Mesenchymal stem cell (in vitro differentiated cells and primary cell): ENCODE data around the gene LAMC1.
"Not testable (repeated sequence)": the region's sequence is repeated elsewhere in the genome, so short reads cannot be mapped to it uniquely, and the experiment has no call there.

ENCODE experiments used
- DNase-seq: peaks from one replicate; pipeline ENCODE4 v3.0.0-alpha.2; 2013
- H2AFZ ChIP-seq: one replicate; pipeline ENCODE4 v1.6.1; 2013; ENCODE audit warnings: low read depth, mild to moderate bottlenecking, control low read depth, inconsistent platforms, low read length, moderate library complexity
- H2AK5ac ChIP-seq: 2 replicates; pipeline ENCODE4 v1.6.1; 2013; ENCODE audit warnings: low read length, moderate library complexity, mild to moderate bottlenecking, inconsistent platforms; ENCODE audit not compliant: severe bottlenecking
- H2BK120ac ChIP-seq: one replicate; pipeline ENCODE4 v1.6.1; 2013; ENCODE audit warnings: low read depth, mild to moderate bottlenecking, inconsistent platforms, low read length, moderate library complexity
- H2BK12ac ChIP-seq, 2 experiments: one replicate each; pipeline ENCODE4 v1.6.1; 2013; ENCODE audit warnings: inconsistent platforms in 2 of 2, low read length in 2 of 2, mild to moderate bottlenecking in 2 of 2, moderate library complexity in 2 of 2, control low read depth in 1 of 2
- H2BK15ac ChIP-seq: one replicate; pipeline ENCODE4 v1.6.1; 2013; ENCODE audit warnings: mild to moderate bottlenecking, low read depth, inconsistent platforms; ENCODE audit not compliant: poor library complexity, severe bottlenecking
- H2BK5ac ChIP-seq: 2 replicates; pipeline ENCODE4 v1.6.1; 2013; ENCODE audit warnings: low read depth, mild to moderate bottlenecking, low read length, control low read depth, inconsistent platforms; ENCODE audit not compliant: poor library complexity, severe bottlenecking
- H3K14ac ChIP-seq, 2 experiments: one replicate each; pipeline ENCODE4 v1.6.1; 2013; ENCODE audit warnings: inconsistent platforms in 2 of 2, low read length in 2 of 2, control low read depth in 1 of 2, mild to moderate bottlenecking in 1 of 2, moderate library complexity in 1 of 2
- H3K18ac ChIP-seq, 2 experiments: one replicate each; pipeline ENCODE4 v1.6.1; 2013; ENCODE audit warnings: inconsistent platforms in 2 of 2, low read length in 2 of 2, control low read depth in 1 of 2, low read depth in 1 of 2, mild to moderate bottlenecking in 1 of 2
- H3K23ac ChIP-seq, 2 experiments: one replicate each; pipeline ENCODE4 v1.6.1; 2013; ENCODE audit warnings: inconsistent platforms in 2 of 2, low read length in 2 of 2, mild to moderate bottlenecking in 2 of 2, moderate library complexity in 2 of 2, control low read depth in 1 of 2
- H3K27ac ChIP-seq: 2 replicates; pipeline ENCODE4 v1.5.1; 2013; ENCODE audit warnings: mild to moderate bottlenecking, moderate library complexity, low read length, control low read depth, inconsistent platforms; ENCODE audit not compliant: poor library complexity, severe bottlenecking
- H3K27me3 ChIP-seq, 2 experiments: 2 replicates each; pipeline versions ENCODE4 v1.6.1 to v1.7.0; 2013; ENCODE audit warnings: low read length in 2 of 2, mild to moderate bottlenecking in 2 of 2, moderate library complexity in 2 of 2, control low read depth in 1 of 2, inconsistent platforms in 1 of 2; ENCODE audit not compliant: control insufficient read depth in 1 of 2, insufficient read depth in 1 of 2
- H3K36me3 ChIP-seq, 2 experiments: 2 replicates each; pipeline versions ENCODE4 v1.6.1 to v1.7.0; 2013; ENCODE audit warnings: low read length in 2 of 2, control low read depth in 1 of 2, inconsistent platforms in 1 of 2, low read depth in 1 of 2, mild to moderate bottlenecking in 1 of 2; ENCODE audit not compliant: insufficient read depth in 2 of 2, control insufficient read depth in 1 of 2
- H3K4ac ChIP-seq, 2 experiments: one replicate each; pipeline ENCODE4 v1.6.1; 2013; ENCODE audit warnings: inconsistent platforms in 2 of 2, low read length in 2 of 2, mild to moderate bottlenecking in 2 of 2, moderate library complexity in 2 of 2, control low read depth in 1 of 2, low read depth in 1 of 2
- H3K4me1 ChIP-seq: 2 replicates; pipeline ENCODE4 v1.6.1; 2013; ENCODE audit warnings: low read depth, low read length, control low read depth; ENCODE audit not compliant: control insufficient read depth, insufficient read depth
- H3K4me2 ChIP-seq: 2 replicates; pipeline ENCODE4 v1.6.1; 2013; ENCODE audit warnings: low read length, mild to moderate bottlenecking, inconsistent platforms; ENCODE audit not compliant: poor library complexity, severe bottlenecking
- H3K4me3 ChIP-seq, 2 experiments: 2 replicates each; pipeline versions ENCODE4 v1.5.1 to v1.7.0; 2013; ENCODE audit warnings: low read length in 2 of 2, mild to moderate bottlenecking in 2 of 2, control low read depth in 1 of 2, low read depth in 1 of 2; ENCODE audit not compliant: insufficient read depth in 1 of 2
- H3K79me1 ChIP-seq: replicated peaks from 2 replicates; pipeline ENCODE4 v1.6.1; 2013; ENCODE audit warnings: mild to moderate bottlenecking, control low read depth, low read length, inconsistent platforms; ENCODE audit not compliant: poor library complexity, severe bottlenecking
- H3K9ac ChIP-seq: 2 replicates; pipeline ENCODE4 v1.7.0; 2013; ENCODE audit warnings: mild to moderate bottlenecking, low read length, moderate library complexity
- H3K9me3 ChIP-seq: 2 replicates; pipeline ENCODE4 v1.7.0; 2013; ENCODE audit warnings: mild to moderate bottlenecking, low read length; ENCODE audit not compliant: control insufficient read depth
- H4K8ac ChIP-seq: one replicate; pipeline ENCODE4 v1.6.1; 2013; ENCODE audit warnings: inconsistent platforms, mild to moderate bottlenecking, low read length, moderate library complexity
- H4K91ac ChIP-seq: one replicate; pipeline ENCODE4 v1.6.1; 2013; ENCODE audit warnings: mild to moderate bottlenecking, low read length, inconsistent platforms
- WGBS: methylation state at CpG from one replicate; pipeline ENCODE4 v1.1.7; 2013; ENCODE audit warnings: mixed read lengths; 5-methylcytosine and 5-hydroxymethylcytosine counted together

The LAMC1 gene

DNA sequence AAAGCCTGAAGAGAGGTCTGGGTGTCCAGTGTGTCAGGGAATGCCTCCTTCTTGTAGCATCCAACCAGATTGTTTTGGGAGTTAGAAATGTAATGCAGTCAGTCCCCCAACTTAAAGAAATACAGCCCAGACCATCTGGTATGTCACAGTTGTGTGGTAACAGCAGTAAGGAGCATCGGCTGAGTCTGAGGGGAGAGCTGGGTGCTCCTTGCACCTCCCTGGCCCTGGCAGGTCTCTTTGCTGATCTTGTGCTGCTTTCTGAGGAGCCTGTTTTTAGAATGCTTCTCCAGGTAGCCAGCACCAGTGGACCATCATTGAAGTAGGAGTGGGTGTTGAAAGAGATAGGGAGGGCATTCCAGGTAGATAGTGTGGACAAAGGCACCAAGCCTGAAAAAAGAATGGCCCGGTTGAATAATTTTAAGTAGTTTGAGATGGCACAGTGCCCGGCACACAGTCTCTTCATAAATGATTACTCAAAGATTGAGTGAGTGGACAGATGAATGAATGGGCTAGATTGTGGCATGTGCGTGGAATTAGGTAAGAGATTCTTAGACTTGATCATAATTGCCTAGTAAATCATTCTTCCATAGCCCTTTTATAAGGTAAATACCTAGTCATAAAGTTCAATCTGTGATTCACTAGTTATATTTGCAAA is 46.5 kb downstream of the LAMC1 start:
- H4K91ac ChIP-seq, result no peak overlapping the region
- no peak overlapping the region for H2AFZ ChIP-seq
- WGBS, result 77% methylated on average over 3 of the region's 4 CpGs
- no peak overlapping the region for H3K4ac ChIP-seq
- no peak overlapping the region for H3K4me2 ChIP-seq
- H3K9ac ChIP-seq, result peak overlapping the region; percentile 1
- peak overlapping the region; percentile 49 for H4K8ac ChIP-seq
- H3K18ac ChIP-seq, result no peak overlapping the region
- H3K27me3 ChIP-seq, result no peaks in the 10 kb centered on the region
- peak overlapping the region in 1 of 2 experiments; percentile 63 for H2BK12ac ChIP-seq
- peak overlapping the region; percentile 63 for H2BK15ac ChIP-seq
- H3K4me3 ChIP-seq, result peak overlapping the region in 1 of 2 experiments; percentile 5
- peak overlapping the region; percentile 81 for H2AK5ac ChIP-seq
- H3K23ac ChIP-seq, result no peak overlapping the region
- H2BK5ac ChIP-seq, result peak overlapping the region; percentile 22
- no peak overlapping the region for H3K14ac ChIP-seq
- no peak overlapping the region for H2BK120ac ChIP-seq
- DNase-seq, result no peak
- peaks cover 0 to 31% of the 10 kb centered on the region in 2 experiments for H3K36me3 ChIP-seq
- H3K4me1 ChIP-seq, result peaks cover 11% of the 10 kb centered on the region
- H3K79me1 ChIP-seq, result peaks cover 2% of the 10 kb centered on the region
- peak overlapping the region; percentile 75 for H3K27ac ChIP-seq
- H3K9me3 ChIP-seq, result no peaks in the 10 kb centered on the region

- Histone ChIP-seq H3K14ac (no peak overlapping the region), H2BK12ac (no peak overlapping the region), H2AK5ac (peak overlapping the region; percentile 12), H3K4ac (no peak overlapping the region), H3K4me1 (peaks cover 13% of the 10 kb centered on the region), H2AFZ (no peak overlapping the region), H3K18ac (peak overlapping the region in 1 of 2 experiments; percentile 46), H3K27me3 (no peaks in the 10 kb centered on the region), H4K8ac (no peak overlapping the region), H3K9me3 (no peaks in the 10 kb centered on the region), H2BK15ac (no peak overlapping the region), H3K9ac (peak overlapping the region; percentile 43), H4K91ac (no peak overlapping the region), H3K27ac (peak overlapping the region; percentile 66), H3K36me3 (peaks cover 0 to 26% of the 10 kb centered on the region in 2 experiments), H2BK120ac (peak overlapping the region; percentile 71), H3K4me2 (no peak overlapping the region), H2BK5ac (peak overlapping the region; percentile 60), H3K79me1 (peaks cover 2% of the 10 kb centered on the region), H3K23ac (no peak overlapping the region), H3K4me3 (peak overlapping the region in 1 of 2 experiments; percentile 5)
- WGBS, result 49% methylated on average over 2 of the region's 3 CpGs
- no peak for DNase-seq
These were observed 47.2 kb downstream of the LAMC1 start for GRCh38 chr1:183070234-183070922.

DNA sequence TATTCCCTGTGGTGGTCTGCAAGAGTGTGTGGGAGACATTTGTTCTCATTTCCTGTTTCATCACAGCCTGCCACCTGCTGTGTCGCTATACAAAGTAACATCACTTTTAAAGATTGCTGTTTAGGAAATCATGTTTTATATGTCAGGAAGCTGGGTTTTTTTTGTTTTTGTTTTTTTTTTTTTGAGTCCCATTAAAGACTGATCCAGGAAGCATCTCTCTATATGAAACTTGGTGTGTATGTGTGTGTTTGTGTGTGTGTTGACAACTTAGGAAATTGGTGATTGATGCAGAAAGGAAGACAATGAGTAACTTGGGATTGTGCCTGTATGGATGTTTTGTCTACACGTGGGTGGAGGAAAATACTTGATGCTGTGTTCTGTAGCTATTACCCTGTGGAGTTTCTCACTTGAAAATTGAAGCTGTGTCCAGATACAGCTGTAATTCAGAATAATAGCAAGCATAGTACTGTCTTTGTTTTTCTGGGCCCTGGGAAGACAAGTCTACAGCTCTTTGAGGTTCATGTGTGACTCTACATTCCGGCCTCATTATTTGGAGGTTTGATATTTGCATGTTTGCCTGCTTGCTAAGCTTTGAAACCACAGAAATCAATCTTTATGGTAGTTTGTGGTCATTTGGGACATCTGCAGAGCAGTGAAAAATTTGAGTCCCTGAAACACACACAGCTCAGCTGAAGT is 47.9 kb downstream of the LAMC1 start:
- H2AK5ac ChIP-seq, result peak overlapping the region; percentile 9
- DNase-seq, result peak; percentile 90
- no peak overlapping the region for H3K14ac ChIP-seq
- no peak overlapping the region for H2BK120ac ChIP-seq
- no peak overlapping the region for H2BK12ac ChIP-seq
- H3K9me3 ChIP-seq, result no peaks in the 10 kb centered on the region
- peaks cover 13% of the 10 kb centered on the region for H3K4me1 ChIP-seq
- H4K91ac ChIP-seq, result no peak overlapping the region
- H2BK5ac ChIP-seq, result no peak overlapping the region
- peaks cover 2% of the 10 kb centered on the region for H3K79me1 ChIP-seq
- H3K27ac ChIP-seq, result peak overlapping the region; percentile 61
- no peak overlapping the region for H3K4me2 ChIP-seq
- 0% methylated on average over 2 of the region's 3 CpGs for WGBS
- H4K8ac ChIP-seq, result no peak overlapping the region
- H3K4ac ChIP-seq, result no peak overlapping the region
- no peak overlapping the region for H2BK15ac ChIP-seq
- H2AFZ ChIP-seq, result no peak overlapping the region
- peak overlapping the region; percentile 43 for H3K9ac ChIP-seq
- peak overlapping the region in 1 of 2 experiments; percentile 6 for H3K4me3 ChIP-seq
- no peaks in the 10 kb centered on the region for H3K27me3 ChIP-seq
- no peak overlapping the region for H3K23ac ChIP-seq
- H3K18ac ChIP-seq, result no peak overlapping the region
- H3K36me3 ChIP-seq, result peaks cover 0 to 22% of the 10 kb centered on the region in 2 experiments

DNA sequence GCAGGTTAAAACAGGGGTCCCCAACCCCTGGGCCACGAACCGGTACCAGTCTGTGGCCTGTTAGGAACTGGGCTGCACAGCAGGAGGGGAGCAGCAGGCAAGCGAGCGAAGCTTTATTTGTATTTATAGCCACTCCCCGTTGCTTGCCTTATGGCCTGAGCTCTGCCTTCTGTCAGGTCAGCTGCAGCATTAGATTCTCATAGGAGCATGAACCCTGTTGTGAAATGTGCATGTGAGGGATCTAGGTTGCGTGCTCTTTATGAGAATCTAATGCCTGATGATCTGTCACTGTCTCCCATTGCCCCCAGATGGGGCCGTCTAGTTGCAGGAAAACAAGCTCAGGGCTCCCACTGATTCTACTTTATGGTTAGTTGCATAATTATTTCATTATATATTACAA is 49.4 kb downstream of the LAMC1 start:
- H3K4me2 ChIP-seq, H3K9ac ChIP-seq, H2BK120ac ChIP-seq, DNase-seq, H2BK5ac ChIP-seq, H3K27me3 ChIP-seq, H4K91ac ChIP-seq, H3K18ac ChIP-seq, H3K9me3 ChIP-seq, H3K23ac ChIP-seq, H4K8ac ChIP-seq, H2AFZ ChIP-seq, H3K4me3 ChIP-seq, H3K79me1 ChIP-seq: not testable (repeated sequence)
- peaks cover 0 to 30% of the 10 kb centered on the region in 2 experiments for H3K36me3 ChIP-seq
- H2AK5ac ChIP-seq, result peak overlapping the region; percentile 61
- peak overlapping the region in 1 of 2 experiments; percentile 25 for H2BK12ac ChIP-seq
- peak overlapping the region; percentile 54 for H2BK15ac ChIP-seq
- peak overlapping the region in 1 of 2 experiments; percentile 29 for H3K14ac ChIP-seq
- H3K4me1 ChIP-seq, result peaks cover 13% of the 10 kb centered on the region
- 91% methylated on average over 6 of the region's 7 CpGs for WGBS
- peak overlapping the region; percentile 63 for H3K27ac ChIP-seq
- H3K4ac ChIP-seq, result peak overlapping the region in 1 of 2 experiments; percentile 10
